Hypothalamus (tissue), 51 donors: ENCODE results near the gene PSME2.

Experiments used
- DNase-seq, 51 donors: peaks; one replicate each; lab custom pipeline; 2025; lab: John Stamatoyannopoulos, UW

Gene PSME2

DNA sequence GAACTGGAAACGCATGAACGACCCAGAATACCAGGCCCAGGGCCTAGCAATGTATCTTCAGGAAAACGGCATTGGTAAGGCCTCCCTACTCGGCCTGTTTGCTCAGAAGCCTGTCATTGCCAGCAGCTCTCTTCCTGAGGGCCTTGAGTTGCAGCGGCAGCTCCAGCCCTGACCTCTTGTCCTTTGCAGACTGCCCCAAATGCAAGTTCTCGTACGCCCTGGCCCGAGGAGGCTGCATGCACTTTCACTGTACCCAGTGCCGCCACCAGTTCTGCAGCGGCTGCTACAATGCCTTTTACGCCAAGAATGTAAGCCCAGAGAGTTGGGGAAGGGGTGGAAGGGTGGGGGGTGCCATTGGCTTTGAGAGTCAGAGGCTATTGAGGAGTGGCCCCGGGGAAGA is 10.9 kb upstream of the PSME2 start:
- DNase-seq = no peak

DNA sequence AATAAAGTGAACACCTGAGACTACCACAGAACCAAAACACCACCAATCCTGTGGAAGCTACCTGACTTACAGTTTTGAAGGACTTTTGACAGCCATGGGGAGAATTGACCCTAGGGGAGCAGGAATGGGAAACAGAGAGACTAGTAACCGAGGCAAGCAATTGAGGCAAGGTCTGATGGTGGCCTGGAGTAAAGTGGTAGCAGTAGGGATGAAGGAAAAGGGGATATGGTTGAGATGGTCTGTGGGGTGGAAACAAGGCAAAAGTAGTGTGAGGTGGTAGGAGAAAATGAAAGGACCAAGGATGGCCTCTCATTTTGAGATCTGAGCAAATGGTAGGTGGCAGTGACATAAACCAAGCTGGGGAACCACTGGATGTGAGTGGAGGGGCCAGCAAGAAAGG is 10.4 kb upstream of the PSME2 start:
- no peak for DNase-seq

DNA sequence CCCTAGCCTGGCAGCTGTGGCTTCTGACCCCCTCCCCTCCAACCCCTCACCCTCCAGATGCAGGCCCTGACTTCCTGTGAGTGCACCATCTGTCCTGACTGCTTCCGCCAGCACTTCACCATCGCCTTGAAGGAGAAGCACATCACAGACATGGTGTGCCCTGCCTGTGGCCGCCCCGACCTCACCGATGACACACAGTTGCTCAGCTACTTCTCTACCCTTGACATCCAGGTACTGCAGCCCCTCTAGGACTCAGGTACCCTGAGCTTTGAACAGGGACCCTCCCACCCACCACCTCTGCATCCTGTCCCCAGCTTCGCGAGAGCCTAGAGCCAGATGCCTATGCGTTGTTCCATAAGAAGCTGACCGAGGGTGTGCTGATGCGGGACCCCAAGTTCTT is 8.7 kb upstream of the PSME2 start:
- no peak for DNase-seq

DNA sequence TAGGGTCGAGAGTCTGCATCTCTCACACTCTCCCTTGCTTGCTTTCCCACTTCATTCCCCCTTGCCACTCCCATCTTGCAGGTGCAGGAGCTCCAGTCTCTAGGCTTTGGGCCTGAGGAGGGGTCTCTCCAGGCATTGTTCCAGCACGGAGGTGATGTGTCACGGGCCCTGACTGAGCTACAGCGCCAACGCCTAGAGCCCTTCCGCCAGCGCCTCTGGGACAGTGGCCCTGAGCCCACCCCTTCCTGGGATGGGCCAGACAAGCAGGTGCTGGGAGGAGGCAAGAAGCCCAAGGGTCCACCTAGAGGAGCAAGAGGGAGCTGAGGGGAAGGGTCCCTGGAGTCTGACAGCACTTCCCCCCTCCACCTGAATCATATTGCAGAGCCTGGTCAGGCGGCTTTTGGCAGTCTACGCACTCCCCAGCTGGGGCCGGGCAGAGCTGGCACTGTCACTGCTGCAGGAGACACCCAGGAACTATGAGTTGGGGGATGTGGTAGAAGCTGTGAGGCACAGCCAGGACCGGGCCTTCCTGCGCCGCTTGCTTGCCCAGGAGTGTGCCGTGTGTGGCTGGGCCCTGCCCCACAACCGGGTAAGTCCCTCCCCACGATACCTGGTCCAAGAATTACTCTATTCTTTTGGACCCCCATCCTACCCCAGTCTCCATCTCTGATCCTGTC is 5.1 kb upstream of the PSME2 start:
- no peak for DNase-seq

DNA sequence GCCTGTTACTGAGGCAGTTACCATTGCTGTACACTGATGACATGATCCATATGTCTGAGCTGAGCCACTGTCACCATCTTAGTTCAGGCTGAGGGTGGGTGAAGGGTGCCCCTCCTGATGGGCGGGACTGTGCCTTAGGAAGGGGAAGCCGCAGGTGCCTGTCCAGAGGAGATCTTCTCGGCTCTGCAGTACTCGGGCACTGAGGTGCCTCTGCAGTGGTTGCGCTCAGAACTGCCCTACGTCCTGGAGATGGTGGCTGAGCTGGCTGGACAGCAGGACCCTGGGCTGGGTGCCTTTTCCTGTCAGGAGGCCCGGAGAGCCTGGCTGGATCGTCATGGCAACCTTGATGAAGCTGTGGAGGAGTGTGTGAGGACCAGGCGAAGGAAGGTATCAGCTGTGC is 4.6 kb upstream of the PSME2 start:
- DNase-seq = no peak

DNA sequence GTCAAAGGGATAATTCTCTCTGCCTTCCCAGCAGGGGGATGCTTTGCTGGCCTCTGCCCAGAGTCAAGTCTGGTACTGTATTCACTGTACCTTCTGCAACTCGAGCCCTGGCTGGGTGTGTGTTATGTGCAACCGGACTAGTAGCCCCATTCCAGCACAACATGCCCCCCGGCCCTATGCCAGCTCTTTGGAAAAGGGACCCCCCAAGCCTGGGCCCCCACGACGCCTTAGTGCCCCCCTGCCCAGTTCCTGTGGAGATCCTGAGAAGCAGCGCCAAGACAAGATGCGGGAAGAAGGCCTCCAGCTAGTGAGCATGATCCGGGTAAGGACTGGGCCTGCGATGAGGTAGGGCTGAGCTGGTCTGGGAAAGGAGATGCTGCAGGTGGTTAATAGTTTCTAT is 4.2 kb upstream of the PSME2 start:
- DNase-seq = no peak

DNA sequence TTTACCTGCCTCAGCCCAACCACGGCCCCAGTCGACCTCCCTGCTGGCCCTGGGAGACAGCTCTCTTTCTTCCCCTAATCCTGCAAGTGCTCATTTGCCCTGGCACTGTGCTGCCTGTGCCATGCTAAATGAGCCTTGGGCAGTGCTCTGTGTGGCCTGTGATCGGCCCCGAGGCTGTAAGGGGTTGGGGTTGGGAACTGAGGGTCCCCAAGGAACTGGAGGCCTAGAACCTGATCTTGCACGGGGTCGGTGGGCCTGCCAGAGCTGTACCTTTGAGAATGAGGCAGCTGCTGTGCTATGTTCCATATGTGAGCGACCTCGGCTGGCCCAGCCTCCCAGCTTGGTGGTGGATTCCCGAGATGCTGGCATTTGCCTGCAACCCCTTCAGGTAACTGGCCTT is 3.7 kb upstream of the PSME2 start:
- no peak for DNase-seq

DNA sequence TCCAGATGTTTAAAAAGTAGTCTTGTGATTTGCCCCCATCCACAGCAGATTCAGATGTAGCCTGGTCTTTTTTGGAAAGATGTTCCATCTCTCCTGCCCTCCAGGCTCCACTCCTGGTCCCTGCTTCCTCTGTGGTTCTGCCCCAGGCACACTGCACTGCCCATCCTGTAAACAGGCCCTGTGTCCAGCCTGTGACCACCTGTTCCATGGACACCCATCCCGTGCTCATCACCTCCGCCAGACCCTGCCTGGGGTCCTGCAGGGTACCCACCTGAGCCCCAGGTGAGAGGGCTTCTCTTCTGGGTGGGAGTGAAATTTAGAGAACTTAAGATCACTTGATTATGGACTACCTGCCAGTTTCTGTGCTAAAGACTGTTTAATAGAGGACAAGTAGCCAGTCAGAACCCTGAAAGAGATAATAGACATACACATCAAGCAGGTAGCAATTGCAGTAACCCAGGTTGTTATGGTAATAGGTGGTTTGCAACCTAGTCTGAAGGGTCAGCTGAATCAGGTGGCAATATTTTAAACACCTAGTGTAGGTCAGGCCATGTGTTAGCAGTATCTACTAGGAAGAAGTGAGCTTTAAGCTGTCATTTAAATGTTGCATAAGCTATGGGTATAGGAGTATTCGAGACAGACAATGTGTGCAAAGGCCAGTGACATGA is 3.0 kb upstream of the PSME2 start:
- no peak for DNase-seq

DNA sequence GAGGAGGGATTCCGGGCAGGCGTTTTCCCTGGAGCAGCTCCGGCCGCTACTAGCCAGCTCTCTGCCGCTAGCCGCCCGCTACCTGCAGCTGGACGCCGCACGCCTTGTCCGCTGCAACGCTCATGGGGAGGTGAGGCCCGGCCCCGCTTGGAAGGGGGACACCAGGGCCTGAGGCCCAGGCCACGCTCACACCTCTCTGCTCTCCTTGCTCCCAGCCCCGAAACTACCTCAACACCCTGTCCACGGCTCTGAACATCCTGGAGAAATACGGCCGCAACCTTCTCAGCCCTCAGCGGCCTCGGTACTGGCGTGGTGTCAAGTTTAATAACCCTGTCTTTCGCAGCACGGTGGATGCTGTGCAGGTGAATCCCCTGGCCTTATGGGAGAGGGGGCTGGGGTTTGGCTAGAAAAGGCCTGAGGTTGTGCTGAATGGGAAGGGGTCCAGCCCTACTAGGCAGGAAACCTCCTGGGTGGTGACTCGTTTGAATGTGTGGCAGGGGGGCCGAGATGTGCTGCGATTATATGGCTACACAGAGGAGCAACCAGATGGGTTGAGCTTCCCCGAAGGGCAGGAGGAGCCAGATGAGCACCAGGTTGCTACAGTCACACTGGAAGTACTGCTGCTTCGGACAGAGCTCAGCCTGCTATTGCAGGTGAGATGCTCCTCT is 1.5 kb upstream of the PSME2 start:
- peak in 2 of 51 donors; percentile 53 to 54 for DNase-seq

DNA sequence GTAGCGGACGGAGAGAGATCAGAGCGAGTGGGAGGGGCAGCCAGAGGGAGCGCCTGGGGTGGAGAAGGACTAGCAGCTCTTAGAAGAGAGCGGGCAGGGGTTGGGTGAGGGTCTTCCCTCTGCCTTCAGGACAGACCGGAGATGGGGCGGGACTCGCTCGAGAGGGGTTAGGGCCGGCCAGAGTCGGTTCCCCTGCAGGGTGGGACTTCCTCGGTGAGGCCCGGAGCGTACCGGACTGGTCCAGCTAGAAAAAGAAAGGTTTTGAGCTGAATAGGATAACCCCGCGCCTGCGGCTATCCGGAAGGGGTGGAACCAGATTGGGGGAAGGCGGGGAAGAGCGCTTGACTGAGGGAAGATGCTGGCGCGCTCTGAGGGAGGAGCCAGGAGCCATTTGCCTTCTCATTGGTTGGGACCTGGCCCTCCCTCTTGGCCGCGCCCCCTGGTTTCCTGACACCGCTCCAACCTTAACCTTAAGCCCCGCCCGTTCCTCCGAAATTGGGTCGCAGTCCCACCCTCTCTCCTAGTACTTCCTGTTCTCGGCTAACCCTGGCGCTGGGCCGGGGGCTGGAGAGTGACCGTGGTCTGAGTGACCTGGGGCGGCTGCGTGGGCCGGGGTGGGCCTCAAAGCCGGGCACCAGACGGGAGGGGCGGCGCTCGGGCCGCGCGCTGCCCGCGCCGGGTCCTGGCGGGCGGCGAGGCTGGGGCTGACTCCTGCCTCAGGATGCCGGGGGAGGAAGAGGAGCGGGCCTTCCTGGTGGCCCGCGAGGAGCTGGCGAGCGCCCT is 759 bp upstream of the PSME2 start, which contains the start of gene RNF31:
Gene RNF31, plus strand, starts transcription at position 521 of the 783 bp plus-strand sequence. Its CDS starts 201 bp downstream, at position 722.
- DNase-seq = peak; percentile 76 to 99 (median 95)

DNA sequence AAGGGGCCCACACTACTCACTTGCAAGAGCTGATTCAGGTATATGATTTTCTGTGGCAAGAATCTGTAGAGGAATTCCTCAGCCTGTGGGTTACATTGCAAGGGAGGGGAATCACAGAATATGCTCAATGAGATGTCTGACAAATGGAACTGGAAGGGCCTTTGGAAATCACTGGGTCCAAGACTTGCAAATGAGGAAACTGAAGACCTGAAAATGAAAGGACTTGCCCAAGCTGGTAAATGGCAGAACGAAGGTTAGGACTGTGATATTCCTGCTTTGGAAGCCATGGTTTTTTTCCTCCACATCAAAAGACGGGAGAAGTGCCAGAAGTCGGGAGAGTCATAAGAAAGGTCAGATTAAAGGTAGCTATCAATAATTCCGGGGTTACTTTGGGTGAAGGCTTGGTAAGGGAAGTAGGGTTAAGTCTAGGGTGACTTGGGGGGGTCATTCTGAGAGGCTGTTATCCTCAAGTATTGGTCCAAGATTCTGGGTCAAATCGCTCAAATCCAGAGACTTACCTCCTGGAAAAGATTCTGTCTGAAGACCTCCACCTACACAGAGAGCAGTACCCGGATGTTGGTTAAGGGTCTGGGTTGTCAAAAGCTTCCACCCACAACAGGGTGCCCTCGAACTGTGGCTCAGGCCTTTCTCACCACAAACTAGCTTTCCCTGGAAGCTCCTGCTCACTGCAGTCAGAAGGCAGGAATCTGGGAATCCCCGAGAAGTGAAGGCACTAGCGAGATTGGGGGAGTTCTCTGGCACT is 539 bp downstream of the PSME2 start:
- no peak for DNase-seq

DNA sequence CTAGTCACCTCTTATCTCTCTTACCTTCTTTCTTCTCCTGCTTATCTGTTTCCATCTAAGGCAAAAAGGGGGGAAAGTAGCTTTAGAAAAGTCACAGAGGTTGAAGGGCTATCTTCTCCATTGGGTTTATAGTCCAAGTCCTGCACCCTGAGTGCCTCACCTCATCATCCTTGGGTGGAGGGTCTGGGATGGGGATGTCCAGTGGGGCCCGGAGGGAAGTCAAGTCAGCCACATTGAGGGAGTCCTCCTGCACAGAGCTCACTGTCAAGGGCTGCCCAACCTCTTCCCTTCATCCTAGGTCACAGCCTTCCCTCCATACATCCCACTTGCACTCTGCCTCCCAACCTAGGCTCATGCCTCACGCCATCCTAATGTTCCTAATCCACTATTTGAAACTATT is 1.2 kb downstream of the PSME2 start:
- DNase-seq = no peak

DNA sequence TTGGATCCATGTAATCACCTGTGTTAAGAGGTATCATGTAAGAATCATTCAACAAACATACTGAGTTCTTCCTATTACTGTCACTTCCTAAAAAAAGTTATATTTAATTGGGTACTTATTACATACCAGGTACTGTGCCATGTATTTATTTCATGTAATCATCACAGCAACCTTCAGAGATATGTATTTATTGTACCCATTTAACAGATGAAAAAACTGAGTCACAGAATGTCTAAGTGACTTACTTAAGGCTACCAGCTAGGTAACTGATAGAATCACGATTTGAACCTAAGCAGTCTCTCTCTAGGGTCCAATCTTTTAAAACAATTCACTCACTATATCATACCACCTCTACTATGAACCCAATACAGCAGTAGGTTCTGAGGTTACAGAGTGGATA is 2.0 kb downstream of the PSME2 start:
- no peak for DNase-seq

DNA sequence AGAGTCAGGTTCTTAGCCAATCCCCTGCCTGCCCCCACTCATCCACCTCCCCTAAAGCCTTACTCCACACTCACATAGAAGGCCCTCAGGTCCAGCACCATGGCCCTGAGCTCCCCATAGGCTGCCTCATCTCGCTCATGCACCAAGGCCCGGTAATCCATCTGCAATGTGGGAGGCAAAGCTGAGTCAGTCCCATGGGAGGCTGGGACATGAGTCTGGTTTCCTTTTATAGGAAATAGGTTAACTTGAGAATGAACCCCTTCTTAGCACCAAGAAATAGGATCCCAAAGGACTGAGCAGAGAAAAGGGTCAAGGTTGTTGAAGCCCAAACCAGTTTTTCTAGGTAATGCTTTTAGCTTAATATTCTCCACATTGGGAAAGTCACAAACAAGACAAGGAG is 2.9 kb downstream of the PSME2 start:
- no peak for DNase-seq

DNA sequence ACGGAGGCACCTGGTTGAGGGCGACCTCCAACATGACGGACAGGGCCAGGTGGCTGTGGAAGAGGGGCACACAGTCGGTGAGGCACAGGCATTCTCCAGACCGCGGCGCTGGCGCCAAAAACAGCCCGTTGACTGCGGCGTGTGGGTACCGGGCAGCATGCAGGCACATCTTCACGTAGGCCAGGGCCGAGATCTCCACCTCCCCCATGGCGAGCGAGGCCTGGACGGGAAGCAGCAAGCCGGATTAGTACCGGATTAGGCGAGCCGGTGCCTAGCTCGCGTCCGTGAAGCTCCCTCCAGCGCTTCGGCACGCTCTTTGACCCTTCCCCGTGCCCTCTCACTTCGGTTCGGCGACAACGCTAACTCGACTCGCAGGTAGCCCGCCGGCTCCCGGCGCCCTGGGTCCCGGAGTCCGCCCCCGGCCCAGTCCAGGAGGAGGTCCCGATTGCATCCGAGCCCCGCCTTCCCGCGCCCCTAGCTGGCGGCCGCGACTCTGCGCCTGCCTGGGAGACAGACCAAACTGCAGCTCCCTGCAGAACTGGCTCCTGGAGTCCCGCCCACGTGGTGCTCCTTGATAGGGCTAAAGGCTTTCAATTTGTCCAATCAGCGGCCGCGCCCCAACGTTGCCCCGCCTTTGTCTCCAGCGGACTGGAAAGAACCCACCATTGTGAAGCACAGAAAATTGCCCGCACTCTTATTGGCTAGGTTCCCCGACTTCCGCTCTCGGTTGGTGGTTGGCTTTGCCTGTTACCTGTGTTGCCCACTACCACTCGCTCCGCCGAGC is 5.1 kb downstream of the PSME2 start, which contains the start of gene EMC9:
Gene EMC9, minus strand, starts transcription at position 495 of the 784 bp plus-strand sequence. Its CDS starts 287 bp downstream, at position 208.
- DNase-seq = peak; percentile 82 to 100 (median 99)

DNA sequence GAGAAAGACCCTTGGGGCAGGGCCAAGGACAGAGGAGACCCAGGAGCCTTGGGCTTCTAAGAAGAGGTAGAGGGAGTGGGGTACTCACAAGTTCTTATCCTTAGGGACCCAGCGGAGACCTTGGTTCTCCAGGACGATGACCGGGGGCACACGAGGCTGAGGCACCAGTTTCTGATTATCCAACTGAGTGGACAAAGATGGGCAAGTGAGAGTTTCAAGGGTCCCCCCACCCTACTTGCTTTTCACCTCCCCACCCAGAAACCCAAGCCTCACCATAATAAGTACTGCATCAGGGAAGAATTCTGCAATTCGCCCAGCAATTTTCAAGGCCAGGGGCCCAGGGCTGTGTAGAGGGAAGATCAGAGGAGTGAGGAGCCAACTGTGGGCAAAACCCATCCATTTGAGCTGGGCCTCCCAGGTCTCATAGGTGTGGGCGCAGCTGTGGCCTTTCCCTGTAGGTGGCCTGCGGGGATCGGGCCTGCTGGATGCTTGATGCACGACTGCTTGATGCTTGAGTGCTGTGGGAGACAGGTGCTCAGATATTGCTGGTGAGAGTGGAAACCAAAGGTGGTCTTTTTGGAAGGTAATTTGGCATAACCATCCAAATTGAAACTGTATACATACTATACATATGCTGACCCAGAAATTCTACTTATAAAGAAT is 7.0 kb downstream of the PSME2 start:
- DNase-seq = no peak

DNA sequence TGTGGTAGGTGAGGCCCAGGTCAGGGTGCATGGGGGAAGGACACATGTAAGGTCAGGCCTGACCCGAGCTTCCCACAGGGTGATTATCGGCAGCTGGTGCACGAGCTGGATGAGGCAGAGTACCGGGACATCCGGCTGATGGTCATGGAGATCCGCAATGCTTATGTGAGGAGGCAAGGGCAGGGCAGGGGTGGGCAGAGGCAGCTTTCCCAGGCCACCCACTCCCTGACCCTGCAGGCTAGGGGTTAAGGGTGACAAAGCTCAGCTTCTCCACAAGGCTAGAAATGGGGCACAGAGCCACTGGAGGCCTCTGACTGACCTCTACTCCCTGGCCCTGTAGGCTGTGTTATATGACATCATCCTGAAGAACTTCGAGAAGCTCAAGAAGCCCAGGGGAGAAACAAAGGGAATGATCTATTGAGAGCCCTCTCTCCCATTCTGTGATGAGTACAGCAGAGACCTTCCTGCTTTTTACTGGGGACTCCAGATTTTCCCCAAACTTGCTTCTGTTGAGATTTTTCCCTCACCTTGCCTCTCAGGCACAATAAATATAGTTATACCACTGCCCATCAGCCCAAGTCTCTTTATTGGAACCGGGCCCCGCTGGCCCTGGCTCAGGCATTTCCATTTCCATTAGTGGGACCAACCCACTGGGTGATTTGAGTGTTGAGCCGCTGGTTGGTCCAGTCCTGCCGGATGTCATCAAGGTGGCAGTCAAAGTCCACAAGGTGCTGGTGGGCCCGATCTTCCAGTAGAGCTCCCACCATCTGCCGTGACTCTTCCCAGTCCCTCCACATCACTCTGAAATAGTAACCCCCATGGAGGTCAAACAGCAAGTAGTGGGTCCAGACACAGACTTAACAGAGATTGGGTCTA is 7.8 kb downstream of the PSME2 start:
- DNase-seq = no peak
